NK-92 (cell line): Measurements from ENCODE around the gene PIGL.
"Not testable (repeated sequence)": the region's sequence is repeated elsewhere in the genome, so short reads cannot be mapped to it uniquely, and the experiment has no call there.

ENCODE experiments used
- DNase-seq: peaks from one replicate; lab custom pipeline; 2025; ENCODE audit not compliant: unreplicated experiment; lab: John Stamatoyannopoulos, UW

The PIGL gene

DNA sequence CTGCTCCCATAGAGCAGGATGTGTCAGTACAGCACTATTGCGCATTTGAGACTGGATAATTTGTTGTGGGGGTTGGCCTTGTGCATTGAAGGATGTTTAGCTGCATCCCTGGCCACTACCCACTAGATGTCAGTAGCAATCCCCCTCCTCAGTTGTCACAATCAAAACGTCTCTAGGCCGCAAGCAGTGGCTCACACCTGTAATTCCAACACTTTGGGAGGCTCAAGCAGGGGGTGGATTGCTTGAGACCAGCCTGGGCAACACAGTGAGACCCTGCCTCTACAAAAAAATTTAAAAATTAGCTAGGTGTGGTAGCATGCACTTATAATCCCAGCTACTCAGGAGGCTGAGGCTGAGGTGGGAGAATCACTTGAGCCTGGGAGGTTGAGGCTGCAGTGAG, 87.8 kb downstream of the PIGL start:
- no peak for DNase-seq

DNA sequence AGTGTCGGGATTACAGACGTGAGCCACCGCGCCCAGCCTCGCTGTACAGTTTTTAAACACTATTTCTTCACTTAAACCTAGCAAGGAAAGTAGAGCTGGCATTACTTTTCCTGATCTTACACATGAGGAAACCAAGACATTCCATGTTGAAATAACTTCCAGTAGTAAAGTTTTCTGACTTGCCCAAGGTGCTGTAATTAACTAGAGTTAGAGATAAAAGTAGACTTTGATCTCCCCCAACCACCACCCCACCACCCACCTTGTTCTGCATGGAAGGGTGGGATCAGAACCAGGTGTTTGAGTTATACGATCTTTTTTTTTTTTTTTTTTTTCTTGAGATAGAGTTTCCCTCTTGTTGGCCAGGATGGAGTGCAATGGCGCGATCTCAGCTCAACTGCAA, 89.2 kb downstream of the PIGL start:
- no peak for DNase-seq

DNA sequence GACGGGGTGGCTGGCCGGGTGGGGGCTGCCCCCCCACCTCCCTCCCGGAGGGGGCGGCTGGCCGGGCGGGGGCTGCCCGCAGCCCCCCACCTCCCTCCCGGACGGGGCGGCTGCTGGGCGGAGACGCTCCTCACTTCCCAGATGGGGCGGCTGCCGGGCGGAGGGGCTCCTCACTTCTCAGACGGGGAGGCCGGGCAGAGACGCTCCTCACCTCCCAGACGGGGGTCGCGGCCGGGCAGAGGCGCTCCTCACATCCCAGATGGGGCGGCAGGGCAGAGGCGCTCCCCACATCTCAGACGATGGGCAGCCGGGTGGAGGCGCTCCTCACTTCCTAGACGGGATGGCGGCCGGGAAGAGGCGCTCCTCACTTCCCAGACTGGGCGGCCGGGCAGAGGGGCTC, 95.1 kb downstream of the PIGL start:
- not testable (repeated sequence) for DNase-seq

DNA sequence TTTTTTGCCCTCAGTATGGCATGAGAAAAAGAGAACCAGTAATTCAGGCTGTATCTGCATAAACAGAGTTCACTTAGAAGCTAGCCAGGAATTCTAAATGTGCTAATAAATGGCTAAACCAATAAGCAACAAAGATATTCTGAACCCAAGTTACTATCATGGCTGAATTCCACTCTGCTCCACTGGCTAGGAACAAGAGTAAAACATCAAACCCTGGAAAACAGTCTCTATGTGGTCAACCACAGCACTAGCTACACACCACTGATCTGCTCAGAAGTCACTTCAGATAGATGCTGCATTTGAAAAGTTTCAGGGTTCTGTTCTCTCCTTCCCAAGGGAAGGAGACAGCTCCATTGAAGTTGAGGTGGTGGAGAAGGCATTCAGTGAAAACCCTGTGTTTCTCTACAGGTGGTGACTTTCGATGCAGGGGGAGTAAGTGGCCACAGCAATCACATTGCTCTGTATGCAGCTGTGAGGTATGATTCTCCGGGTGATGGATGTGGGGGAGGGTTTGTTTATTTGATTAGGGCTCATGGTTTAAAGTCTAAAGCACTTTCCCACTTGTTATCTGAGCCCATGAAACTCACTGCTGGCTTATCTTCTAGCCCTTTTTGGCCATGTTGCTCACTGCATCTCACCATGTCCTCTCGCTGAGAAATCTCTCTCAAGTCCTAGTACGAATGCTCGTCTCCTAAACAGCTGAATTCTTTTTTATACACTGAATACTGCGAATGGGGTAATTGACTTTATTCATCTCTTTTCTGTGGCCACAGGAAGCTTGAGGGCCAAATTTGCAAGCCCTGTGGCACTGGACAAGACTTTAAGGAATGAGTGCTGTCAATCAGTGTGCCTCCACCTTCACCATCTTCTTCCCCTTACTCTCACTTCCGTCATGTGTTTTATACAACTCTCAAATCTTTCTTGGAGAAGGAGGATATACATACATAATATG, 96.4 kb downstream of the PIGL start:
- DNase-seq: no peak

DNA sequence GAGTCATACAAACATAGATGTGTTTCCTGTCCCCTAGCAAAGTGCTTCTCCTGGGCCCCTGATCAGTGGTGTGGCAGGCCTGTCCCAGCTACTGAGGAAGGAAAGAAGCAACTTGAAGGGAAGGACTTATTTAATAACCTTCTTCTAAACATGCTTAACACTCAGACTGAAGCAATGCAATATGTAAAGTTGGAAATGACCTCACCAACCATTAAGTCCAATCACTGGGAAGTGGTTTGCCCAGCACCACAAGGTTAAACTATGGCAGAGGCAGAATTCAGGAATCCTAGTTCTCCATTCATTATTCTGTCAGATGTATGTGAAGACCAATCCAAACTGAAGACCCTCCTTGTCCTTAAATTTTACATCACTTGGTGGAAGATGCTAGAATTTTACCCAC, 97.2 kb downstream of the PIGL start:
- no peak for DNase-seq

DNA sequence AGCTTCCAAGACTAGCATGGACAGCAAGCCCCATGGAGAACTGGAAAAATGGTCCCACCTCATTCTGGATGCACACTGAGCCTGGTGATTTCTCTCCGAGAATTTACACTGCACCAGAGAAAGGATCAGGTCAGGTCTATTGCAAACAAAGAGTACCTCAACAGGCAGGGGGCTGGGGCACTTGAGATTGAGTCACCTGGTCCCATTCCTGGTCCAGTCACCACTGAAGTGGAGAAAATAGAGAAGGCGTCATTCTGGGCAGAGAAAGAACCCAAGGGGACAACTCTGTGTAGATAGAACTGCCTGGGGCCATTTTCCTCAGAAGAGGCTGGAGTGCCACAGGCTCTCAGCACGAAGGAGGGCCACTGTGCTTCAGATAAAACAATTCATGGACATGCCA, 97.8 kb downstream of the PIGL start:
- DNase-seq: no peak

DNA sequence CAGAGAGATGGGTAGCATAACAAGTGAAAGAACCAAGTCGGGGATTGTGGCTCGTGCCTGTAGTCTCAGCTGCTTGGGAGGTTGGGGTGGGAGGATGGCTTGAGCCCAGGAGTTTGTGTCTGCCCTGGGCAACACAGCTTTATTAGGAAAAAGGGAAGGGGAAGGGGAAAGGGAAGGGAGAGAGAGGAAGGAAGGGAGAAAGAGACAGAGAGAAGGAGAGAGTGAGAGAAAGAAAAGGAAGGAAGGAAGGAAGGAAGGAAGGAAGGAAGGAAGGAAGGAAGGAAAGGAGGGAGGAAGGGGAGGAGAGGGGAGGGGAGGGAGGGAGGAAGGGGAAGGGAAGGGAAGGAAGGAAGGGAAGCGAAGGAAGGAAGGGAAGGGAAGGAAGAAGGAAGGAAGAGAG, 103.0 kb downstream of the PIGL start:
- no peak for DNase-seq

DNA sequence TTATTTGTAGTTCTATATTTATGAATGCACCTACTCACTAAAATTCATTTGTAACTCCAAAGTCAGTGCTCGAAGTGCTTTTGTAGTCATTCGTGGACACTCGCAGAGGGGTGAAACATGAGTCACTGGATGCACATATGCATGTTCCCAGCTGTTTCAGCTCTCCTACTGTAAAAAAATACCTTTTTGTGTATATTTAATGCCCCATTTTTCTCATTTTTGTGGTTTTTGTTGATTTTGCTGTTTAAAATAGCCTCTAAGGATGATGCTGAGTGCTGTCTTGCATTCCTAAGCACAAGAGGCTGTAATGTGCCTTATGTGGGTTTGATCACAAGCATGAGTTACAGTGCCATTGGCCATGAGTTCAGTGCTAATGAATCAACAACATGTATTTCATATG, 105.6 kb downstream of the PIGL start:
- DNase-seq: no peak

DNA sequence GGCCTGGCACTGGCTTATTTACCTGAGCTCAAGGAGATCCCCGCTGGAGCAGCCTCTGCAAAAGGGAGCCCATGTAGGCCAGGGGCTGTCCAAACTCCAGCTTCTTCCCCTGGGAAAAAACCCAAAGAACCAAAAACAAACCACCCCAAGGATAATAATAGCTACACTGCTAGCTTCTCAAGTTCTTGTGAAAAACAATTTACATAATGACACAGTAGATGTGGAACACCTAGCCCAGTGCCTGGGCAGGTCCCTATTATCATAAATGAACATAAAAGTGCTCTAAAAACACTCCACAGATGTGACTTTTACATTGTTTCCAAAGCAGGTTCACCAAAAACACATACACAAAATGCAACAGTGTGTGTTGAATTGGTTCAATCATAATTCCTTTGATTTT, 109.0 kb downstream of the PIGL start:
- DNase-seq: no peak

DNA sequence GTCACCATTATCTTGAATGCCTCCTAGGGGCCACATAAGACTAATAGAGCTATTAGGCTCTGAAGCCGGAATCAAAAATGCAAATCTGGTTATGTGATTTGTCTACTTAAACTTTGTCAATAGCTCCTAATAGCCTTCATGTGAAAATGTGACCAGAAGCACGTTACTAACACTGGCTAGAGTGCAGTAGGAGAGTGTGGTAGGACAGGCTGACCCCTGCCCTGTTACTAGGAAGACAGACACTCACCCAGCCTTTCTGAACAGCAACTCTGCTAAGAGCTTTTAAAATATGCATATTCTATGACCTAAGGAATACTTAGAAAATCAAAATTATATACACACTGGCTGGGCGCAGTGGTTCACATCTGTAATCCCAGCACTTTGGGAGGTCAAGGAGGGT, 110.0 kb downstream of the PIGL start:
- no peak for DNase-seq

DNA sequence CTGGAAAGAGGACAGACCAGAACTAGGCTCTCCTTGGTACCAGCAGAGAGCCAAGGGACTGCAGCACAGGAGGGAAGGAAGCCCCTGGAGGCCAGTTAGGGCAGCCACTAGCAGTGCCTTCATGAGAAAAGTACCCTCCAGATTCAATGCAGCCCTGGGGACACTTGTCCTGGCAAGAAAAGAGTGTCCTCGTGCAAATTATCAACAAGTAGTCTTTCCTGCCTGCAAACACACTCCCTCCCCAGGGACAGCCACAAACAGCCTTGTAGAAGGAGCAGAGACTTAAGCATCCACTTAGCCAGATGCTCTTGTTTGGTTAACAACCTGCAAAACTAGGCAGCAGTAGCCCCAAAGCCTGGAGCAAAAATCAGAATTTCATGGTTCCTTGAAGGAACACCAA, 112.0 kb downstream of the PIGL start:
- no peak for DNase-seq

DNA sequence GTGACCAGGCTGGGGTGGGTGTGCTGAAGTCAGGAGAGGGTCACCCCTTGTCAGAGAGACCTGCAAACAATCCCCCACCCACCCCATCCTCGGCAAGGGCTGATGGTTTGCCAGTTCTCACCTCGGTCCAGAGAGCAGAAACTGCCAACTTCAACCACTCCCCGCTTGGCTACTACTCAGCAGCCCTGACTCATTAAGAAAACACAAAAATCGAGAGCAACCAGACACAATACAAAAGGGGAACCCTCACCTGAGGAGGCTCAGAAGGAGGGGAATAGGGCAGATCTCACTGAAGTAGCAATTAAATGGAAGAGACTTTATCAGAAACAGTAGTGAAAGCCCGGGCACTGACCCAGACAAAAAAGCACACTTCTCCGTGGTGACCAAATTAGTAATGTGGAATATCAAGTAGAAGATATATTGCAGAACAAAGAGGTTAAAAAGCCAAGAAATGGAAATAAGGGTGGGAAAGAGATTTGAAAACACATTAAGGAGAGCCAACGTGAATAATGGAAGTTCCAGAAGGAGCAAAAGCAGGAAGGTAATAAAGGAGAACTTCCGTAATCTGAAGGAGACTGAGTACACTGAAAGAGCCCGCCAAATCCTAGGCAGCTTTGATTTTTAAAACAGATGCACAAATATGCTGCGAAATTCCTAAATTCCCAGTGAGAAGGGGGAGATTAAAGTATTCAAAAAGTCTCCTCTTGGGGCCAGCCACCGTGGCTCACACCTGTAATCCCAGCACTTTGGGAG, 112.7 kb downstream of the PIGL start:
- DNase-seq: no peak

DNA sequence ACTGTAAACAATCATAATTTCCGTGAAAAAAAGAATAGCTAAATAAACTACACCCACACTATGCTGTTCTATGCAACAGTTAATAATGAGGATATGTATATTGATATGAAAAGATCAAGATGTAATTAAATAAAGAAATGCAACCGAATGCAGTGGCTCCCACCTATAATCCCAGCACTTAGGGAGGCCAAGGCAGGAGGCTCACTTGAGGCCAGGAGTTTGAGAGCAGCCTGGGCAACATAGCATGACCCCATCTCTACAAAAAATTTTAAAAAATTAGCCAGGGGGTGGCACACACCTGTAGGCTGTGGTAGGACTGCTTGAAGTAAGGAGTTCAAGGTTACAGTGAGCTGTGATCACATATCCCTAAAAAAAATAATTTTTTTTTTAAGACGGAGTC, 121.4 kb downstream of the PIGL start:
- DNase-seq: no peak

DNA sequence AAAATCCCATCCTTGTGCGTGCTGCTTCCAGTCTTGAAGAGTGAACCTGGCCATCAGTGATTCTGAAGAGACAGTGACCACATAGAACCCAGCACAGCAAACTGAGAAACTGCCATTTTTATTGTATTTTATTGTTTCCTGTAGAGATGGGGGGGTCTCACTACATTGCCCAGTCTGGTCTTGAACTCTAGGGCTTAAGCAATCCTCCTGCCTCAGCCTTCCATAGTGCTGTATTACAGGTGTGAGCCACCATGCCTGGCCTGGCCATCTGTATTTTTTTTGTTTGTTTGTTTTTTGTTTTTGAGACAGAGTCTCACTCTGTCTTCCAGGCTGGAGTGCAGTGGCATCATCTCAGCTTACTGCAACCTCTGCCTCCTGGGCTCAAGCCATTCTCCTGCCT, 122.4 kb downstream of the PIGL start:
- DNase-seq: no peak

DNA sequence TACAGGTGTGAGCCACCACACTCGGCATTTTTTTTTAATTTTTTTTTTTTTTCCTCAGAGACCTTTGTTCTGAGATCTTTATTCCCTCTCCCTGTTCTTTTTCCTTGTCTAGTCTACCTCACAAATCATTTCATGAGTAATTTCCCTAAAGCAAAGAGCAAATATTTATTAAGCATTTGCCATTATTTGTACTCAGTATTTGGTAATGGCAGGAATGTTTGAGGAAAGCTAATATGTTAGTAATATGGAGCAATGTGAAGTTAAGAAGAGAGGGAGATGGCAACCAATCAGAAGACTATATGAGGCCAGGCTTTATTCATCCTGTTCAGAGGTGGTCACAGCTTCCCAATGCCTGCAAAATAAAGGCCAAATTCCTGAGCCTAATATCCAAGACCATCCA, 122.9 kb downstream of the PIGL start:
- DNase-seq: no peak

DNA sequence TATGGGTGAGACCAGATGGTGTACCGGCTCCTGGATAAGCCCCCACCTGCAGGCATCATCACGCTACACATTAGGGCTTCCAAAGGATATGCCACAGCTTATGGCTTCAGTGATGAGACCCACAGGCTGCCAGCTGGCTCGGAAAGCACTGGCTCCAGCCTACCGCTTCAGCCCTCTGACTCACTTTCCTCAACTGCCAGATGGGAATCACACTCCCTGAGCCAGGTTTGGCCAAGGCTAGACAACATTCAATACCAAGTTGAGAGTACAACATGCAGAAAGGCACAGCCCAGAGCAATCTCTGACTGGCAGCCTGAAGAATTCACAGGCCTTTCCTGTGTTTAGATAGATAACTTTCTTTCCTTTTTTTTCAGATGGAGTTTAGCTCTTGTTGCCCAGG, 126.0 kb downstream of the PIGL start:
- DNase-seq: no peak

DNA sequence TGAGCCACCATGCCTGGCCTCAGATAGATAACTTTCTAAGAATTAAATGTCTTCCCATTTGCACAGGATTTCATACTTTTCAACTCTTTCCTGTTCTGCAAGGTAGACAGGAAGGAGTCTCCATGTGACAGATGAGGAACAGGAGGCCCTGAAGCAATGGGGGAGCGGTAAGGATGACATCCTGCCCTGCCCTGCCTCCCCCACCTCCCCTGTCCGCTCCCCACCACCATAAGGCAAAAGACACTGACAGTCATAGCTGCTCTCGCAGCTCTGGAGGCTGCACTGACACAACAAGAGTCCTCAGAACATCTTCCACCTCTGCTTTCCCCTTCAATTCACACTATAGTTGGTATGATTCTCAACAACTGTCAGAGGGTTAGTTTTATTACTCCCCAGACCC, 126.6 kb downstream of the PIGL start:
- no peak for DNase-seq

DNA sequence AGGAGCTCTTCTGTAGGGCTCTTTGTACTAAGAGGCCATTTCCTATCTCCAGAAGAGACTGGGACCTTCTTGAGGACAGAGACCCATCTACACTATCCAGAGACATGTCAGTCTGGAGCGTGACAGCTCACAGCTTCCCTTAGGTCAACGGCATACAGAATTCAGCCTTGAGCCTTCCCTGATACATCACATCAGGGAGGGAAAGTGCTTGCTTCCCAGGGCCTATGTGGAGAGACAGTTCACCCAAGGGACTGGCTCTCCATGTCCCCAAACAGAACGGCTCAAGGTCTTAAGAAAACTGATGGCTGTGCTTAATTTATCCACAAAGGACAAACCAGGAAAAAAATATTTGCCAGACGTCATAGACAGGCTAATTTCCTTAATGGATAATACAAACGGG, 128.6 kb downstream of the PIGL start:
- no peak for DNase-seq

DNA sequence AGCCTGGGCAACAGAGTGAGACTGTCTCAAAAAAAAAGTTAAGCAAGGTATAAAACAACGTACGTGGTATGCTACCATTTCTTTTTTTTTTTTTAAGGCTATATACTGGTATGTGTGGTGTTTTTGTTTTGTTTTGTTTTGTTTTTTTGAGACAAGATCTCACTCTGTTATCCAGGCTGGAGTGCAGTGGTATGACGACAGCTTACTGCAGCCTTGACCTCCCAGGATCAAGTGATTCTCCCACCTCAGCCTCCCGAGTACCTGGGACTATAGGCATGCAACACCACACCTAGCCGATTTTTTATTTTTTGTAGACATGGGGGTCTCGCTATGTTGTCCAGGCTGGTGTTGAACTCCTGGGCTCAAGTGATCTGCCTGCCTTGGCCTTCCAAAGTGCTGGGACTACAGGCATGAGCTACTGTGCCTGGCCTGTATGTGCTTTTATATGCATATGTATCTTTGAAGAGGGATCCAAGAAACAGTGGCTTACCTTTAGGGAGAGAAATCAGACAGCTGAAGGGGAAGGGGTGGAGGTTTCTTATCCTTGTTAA, 129.8 kb downstream of the PIGL start:
- no peak for DNase-seq

DNA sequence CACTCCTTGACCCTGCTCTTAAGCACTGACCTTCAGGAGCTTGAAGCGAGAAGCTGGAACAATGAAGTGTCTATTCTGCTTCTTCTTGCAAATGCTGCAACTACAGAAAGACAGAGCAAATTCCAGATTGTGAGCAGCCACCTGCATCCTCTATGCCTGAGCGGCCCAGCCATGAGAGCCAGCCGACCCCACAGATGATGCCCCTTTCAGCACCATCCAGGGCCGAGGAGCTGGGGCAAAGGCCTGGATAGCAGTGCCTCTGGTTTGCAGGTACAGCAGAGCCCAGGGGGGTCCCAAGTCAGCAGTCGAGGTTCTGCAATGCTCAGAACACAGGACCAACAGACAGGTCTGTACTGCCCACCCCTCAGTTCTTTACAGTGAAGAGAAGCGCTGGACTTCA, 131.6 kb downstream of the PIGL start:
- no peak for DNase-seq

DNA sequence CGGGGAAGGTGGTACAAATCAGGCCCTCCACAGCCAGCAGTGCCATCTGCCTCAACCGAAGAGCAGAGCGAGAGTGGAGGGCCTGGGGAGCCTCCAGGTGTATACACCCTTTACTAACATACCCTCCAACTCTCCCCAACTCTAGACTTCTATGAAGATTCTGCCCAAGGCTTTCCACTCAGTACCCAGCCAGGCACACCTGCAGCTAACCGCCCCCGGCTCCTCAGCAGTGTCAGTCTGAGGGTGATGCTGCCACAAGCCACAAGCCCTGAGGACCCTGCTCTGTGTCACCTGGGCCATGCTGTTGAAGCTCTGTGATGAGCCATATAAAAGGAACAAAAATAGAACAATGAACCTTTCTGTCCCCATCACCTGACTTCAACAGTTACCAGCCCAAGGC, 132.4 kb downstream of the PIGL start:
- no peak for DNase-seq

DNA sequence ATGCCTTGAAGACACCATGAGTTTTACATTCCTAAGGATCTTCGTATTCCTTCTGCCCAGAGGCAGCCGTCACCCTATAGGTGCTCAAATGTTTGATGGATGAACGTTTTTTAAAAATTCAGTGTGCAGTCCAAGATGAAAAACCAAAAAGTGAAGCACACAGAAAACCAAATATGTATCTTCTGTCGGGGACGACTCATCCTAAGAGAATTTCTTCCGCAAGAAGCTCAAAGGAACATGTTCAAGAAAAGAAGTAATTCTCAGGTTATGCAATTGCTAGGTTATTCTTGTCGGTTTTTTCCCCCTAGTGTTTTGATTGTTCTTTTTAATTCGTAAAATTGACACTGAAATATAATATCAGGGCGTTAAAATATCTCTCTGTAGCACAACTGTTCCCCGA, 134.8 kb downstream of the PIGL start:
- DNase-seq: no peak
